Stomach smooth muscle (tissue), 2 donors: Measurements from ENCODE around the gene SOBP.
"Not testable (repeated sequence)": the region's sequence is repeated elsewhere in the genome, so short reads cannot be mapped to it uniquely, and the experiment has no call there.

ENCODE experiments used
- H3K27ac ChIP-seq: one replicate; pipeline ENCODE4 v1.7.0; 2013; ENCODE audit warnings: mild to moderate bottlenecking, low read length, inconsistent platforms
- H3K27me3 ChIP-seq, 2 donors: one replicate each; pipeline ENCODE4 v1.7.0; 2013; ENCODE audit warnings: low read length in 2 of 2; ENCODE audit not compliant: insufficient read depth in 2 of 2, control insufficient read depth in 1 of 2
- H3K36me3 ChIP-seq, 2 donors: one replicate each; pipeline ENCODE4 v1.7.0; 2013; ENCODE audit warnings: low read length in 2 of 2; ENCODE audit not compliant: control insufficient read depth in 2 of 2, insufficient read depth in 2 of 2
- H3K4me1 ChIP-seq: one replicate; pipeline ENCODE4 v1.7.0; 2013; ENCODE audit warnings: low read length; ENCODE audit not compliant: control insufficient read depth, insufficient read depth
- H3K4me3 ChIP-seq, 2 donors: one replicate each; pipeline ENCODE4 v1.7.0; 2013; ENCODE audit warnings: low read length in 2 of 2
- H3K9ac ChIP-seq, 2 donors: one replicate each; pipeline ENCODE4 v1.7.0; 2013; ENCODE audit warnings: low read length in 2 of 2, mild to moderate bottlenecking in 1 of 2
- H3K9me3 ChIP-seq, 2 donors: one replicate each; pipeline ENCODE4 v1.7.0; 2013; ENCODE audit warnings: low read length in 2 of 2; ENCODE audit not compliant: control insufficient read depth in 2 of 2
- donor health status: healthy.
- donor health status: Pancreatic carcinoma.

The SOBP gene

DNA sequence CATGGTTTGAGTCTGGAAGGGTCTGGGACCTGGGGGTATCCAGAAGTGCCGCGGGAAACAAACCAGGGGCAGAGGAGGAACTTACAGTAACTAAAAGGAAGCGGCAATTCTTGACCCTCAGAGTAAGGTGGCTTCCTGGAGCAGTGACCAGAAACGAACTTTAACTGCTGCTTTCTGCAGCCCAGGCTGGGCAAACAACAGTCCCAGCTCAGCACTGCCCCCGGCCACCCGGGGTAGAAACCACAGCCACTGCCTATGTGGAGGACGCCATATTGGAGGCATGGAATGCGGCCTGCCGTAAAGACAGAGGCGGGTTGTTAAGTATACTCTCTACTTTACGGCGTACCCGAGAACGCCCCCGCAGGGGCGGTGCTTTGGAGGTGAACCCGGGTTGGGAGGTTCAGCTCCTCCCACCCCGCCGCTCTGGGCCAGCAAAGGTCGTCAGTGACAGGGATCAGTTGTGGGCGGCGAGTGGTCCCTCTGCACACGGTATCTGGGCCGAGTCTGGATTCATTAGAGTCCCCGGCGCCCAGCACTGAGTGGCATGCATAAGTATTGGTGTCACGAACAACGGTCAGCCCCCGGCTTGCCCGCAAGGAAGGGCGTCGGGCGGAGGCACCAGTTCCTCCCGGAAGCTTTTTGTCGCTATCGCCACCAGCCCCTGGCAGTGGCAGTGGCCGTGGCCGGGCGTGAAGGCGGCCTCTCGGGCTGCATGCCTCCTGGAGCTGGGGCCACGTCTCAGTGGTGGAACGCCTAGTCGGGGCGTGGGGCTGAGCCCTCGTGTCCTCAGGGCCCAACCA, 30.4 kb upstream of the SOBP start, which contains the start of gene PDSS2:
TSS of gene PDSS2 (minus strand) at position 282 of the 800 bp plus-strand sequence. CDS start at position 3, 279 bp downstream.
- H3K4me3 ChIP-seq = peak within 1 kb of the TSS; percentile 96 to 99
- peak within 1 kb of the TSS; percentile 79 to 94 for H3K9ac ChIP-seq
- H3K27me3 ChIP-seq = no peaks in the 10 kb centered on the region
- H3K4me1 ChIP-seq = peaks cover 5% of the 10 kb centered on the region
- no peaks in the 10 kb centered on the region for H3K36me3 ChIP-seq
- H3K9me3 ChIP-seq = no peaks in the 10 kb centered on the region
- peak within 1 kb of the TSS; percentile 75 for H3K27ac ChIP-seq

DNA sequence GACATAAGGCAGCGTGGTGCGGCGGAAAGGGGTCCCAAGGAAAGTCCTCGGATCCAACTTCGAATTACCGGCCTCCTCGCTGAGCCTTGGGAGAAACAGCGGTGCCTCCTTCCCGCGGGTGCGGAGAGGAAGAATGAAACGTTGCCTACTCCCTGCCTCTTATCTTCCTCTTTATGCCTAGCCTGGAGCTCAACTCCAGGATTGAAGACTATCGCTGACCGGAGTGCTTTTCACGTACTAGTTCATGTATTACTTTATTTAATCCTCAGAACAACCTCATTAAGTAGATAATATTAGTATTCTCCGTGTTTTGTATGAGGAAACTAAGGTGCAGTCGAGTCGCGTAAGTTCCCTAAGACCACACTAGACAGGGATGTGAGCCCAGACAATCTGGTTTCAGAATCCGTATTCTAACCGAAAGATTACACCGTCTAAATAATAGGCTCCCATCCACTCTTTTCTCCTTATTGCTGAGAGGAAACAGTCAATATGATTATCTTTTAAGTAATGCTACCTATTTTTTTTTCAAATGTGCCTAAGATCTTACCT, 29.8 kb upstream of the SOBP start:
- peak overlapping the region; percentile 79 to 82 for H3K9ac ChIP-seq
- H3K4me1 ChIP-seq = peaks cover 5% of the 10 kb centered on the region
- peak overlapping the region; percentile 96 to 99 for H3K4me3 ChIP-seq
- no peaks in the 10 kb centered on the region for H3K36me3 ChIP-seq
- no peaks in the 10 kb centered on the region for H3K9me3 ChIP-seq
- no peaks in the 10 kb centered on the region for H3K27me3 ChIP-seq
- peak overlapping the region; percentile 75 for H3K27ac ChIP-seq

- no peak overlapping the region for H3K4me3 ChIP-seq
- H3K36me3 ChIP-seq = no peaks in the 10 kb centered on the region
- H3K9me3 ChIP-seq = no peaks in the 10 kb centered on the region
- no peak overlapping the region for H3K27ac ChIP-seq
- no peak overlapping the region for H3K9ac ChIP-seq
- no peaks in the 10 kb centered on the region for H3K4me1 ChIP-seq
- no peaks in the 10 kb centered on the region for H3K27me3 ChIP-seq
Measured at GRCh38 chr6:107466062-107466461, 23.9 kb upstream of the SOBP start.

GRCh38 chr6:107470364-107470763, 19.6 kb upstream of the SOBP start:
- Histone ChIP-seq H3K27me3 (no peaks in the 10 kb centered on the region), H3K27ac (no peak overlapping the region), H3K9ac (no peak overlapping the region), H3K4me1 (no peaks in the 10 kb centered on the region), H3K9me3 (no peaks in the 10 kb centered on the region), H3K36me3 (no peaks in the 10 kb centered on the region), H3K4me3 (no peak overlapping the region)

DNA sequence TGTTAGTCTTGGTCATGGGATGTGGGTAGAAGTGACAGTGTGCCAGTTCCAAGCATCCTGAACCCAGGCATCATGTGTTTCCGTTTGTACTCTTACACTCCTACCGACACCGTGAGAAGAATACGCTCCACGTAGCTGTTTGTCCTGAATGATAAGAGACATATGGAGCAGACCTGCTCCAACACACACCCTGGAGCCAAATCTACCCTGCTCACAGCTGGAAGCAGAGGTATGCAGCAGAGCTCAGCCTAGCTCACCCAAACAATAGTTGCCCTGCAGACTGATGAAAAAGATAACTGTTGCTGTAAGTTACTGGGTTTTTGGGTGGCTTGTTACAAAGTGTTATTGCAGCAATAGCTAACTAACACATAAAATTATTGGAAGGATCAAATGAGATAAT, 16.3 kb upstream of the SOBP start:
- no peaks in the 10 kb centered on the region for H3K4me1 ChIP-seq
- no peak overlapping the region for H3K4me3 ChIP-seq
- H3K9me3 ChIP-seq = no peaks in the 10 kb centered on the region
- no peak overlapping the region for H3K27ac ChIP-seq
- H3K9ac ChIP-seq = no peak overlapping the region
- H3K36me3 ChIP-seq = no peaks in the 10 kb centered on the region
- H3K27me3 ChIP-seq = no peaks in the 10 kb centered on the region

GRCh38 chr6:107475360-107475759, 14.6 kb upstream of the SOBP start:
- not testable (repeated sequence) for H3K9ac ChIP-seq, H3K4me1 ChIP-seq, H3K27ac ChIP-seq, H3K4me3 ChIP-seq, H3K27me3 ChIP-seq, H3K9me3 ChIP-seq, H3K36me3 ChIP-seq

DNA sequence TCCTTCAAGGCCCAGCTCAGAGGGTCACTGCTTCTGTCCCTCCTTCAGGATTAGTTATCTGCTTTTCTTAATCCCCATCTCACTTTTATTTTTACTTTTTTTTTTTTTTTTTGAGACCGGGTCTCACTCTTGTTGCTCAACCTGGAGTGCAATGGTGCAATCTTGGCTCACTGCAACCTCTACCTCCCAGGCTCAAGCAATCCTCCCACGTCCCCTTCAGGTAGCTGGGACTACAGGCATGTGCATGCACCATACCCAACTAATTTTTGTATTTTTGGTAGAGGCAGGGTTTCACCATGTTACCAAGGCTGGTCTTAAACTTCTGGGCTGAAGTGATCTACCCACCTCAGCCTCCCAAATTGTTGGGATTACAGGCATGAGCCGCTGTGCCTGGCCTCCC, 14.1 kb upstream of the SOBP start:
- not testable (repeated sequence) for H3K4me1 ChIP-seq, H3K9ac ChIP-seq, H3K27me3 ChIP-seq, H3K9me3 ChIP-seq, H3K36me3 ChIP-seq, H3K4me3 ChIP-seq, H3K27ac ChIP-seq

GRCh38 chr6:107479089-107479690, 10.7 kb upstream of the SOBP start:
- H3K9ac ChIP-seq = no peak overlapping the region
- no peak overlapping the region for H3K27ac ChIP-seq
- H3K4me1 ChIP-seq = no peaks in the 10 kb centered on the region
- H3K36me3 ChIP-seq = no peaks in the 10 kb centered on the region
- no peak overlapping the region for H3K4me3 ChIP-seq
- H3K27me3 ChIP-seq = peaks cover 0 to 5% of the 10 kb centered on the region in 2 donors
- no peaks in the 10 kb centered on the region for H3K9me3 ChIP-seq

- no peak overlapping the region for H3K27ac ChIP-seq
- peaks cover 0 to 5% of the 10 kb centered on the region in 2 donors for H3K27me3 ChIP-seq
- H3K4me3 ChIP-seq = no peak overlapping the region
- H3K36me3 ChIP-seq = no peaks in the 10 kb centered on the region
- no peaks in the 10 kb centered on the region for H3K9me3 ChIP-seq
- H3K4me1 ChIP-seq = peaks cover 6% of the 10 kb centered on the region
- no peak overlapping the region for H3K9ac ChIP-seq
Measured at GRCh38 chr6:107485157-107485556, 4.8 kb upstream of the SOBP start.

GRCh38 chr6:107488174-107488874, 1.6 kb upstream of the SOBP start:
- peak overlapping the region; percentile 77 to 83 for H3K4me3 ChIP-seq
- H3K27me3 ChIP-seq = no peaks in the 10 kb centered on the region
- H3K4me1 ChIP-seq = peaks cover 27% of the 10 kb centered on the region
- no peak overlapping the region for H3K27ac ChIP-seq
- no peaks in the 10 kb centered on the region for H3K9me3 ChIP-seq
- H3K36me3 ChIP-seq = no peaks in the 10 kb centered on the region
- H3K9ac ChIP-seq = peak overlapping the region in 1 of 2 donors; percentile 74
